GM18870 (cell line): ENCODE measurements around the gene ZNF318.
"Not testable (repeated sequence)": the region's sequence is repeated elsewhere in the genome, so short reads cannot be mapped to it uniquely, and the experiment has no call there.

Experiments
- ATAC-seq: cut with Tn5 transposase; IDR thresholded peaks from one replicate; pipeline ENCODE4 v1.9.1; 2021; ENCODE audit warnings: moderate library complexity; ENCODE audit not compliant: unreplicated experiment

The ZNF318 gene

GRCh38 chr6:43347021-43347420 lies 22.4 kb downstream of the ZNF318 start:
- ATAC-seq, result no peak

GRCh38 chr6:43346243-43346642 lies 23.2 kb downstream of the ZNF318 start:
- ATAC-seq, result not testable (repeated sequence)

GRCh38 chr6:43339168-43339567 lies 30.3 kb downstream of the ZNF318 start:
- ATAC-seq, result no peak

- peak; percentile 59 for ATAC-seq
Measured at GRCh38 chr6:43338243-43338642, 31.2 kb downstream of the ZNF318 start.

- no peak for ATAC-seq
Measured at GRCh38 chr6:43336382-43336781, 33.1 kb downstream of the ZNF318 start.

- ATAC-seq, result no peak
Measured at GRCh38 chr6:43335469-43335868, 34.0 kb downstream of the ZNF318 start.

GRCh38 chr6:43334466-43335095 lies 34.9 kb downstream of the ZNF318 start:
- ATAC-seq, result no peak

GRCh38 chr6:43331891-43332290 lies 37.6 kb downstream of the ZNF318 start:
- no peak for ATAC-seq

GRCh38 chr6:43331470-43331869 lies 38.0 kb downstream of the ZNF318 start:
- ATAC-seq, result no peak

GRCh38 chr6:43328528-43328927 lies 40.9 kb downstream of the ZNF318 start:
- no peak for ATAC-seq

- no peak for ATAC-seq
Measured at GRCh38 chr6:43325876-43326275, 43.6 kb downstream of the ZNF318 start.

- no peak for ATAC-seq
Measured at GRCh38 chr6:43318011-43318410, 51.4 kb downstream of the ZNF318 start.

- no peak for ATAC-seq
Measured at GRCh38 chr6:43313813-43314212, 55.6 kb downstream of the ZNF318 start.

- ATAC-seq, result no peak
Measured at GRCh38 chr6:43311666-43312065, 57.8 kb downstream of the ZNF318 start.

GRCh38 chr6:43310624-43311023 lies 58.8 kb downstream of the ZNF318 start:
- ATAC-seq, result no peak

GRCh38 chr6:43310134-43310533 lies 59.3 kb downstream of the ZNF318 start:
- no peak for ATAC-seq

- no peak for ATAC-seq
Measured at GRCh38 chr6:43308990-43309477, 60.4 kb downstream of the ZNF318 start.

GRCh38 chr6:43308101-43308989 lies 61.1 kb downstream of the ZNF318 start, which contains the start of gene CRIP3:
TSS of gene CRIP3 (minus strand) at chr6:43308826. CDS start at chr6:43308792, 34 bp downstream.
- ATAC-seq, result no peak

- no peak for ATAC-seq
Measured at GRCh38 chr6:43307451-43308100, 61.9 kb downstream of the ZNF318 start.

GRCh38 chr6:43306086-43306485 lies 63.4 kb downstream of the ZNF318 start:
- no peak for ATAC-seq

GRCh38 chr6:43304882-43305281 lies 64.6 kb downstream of the ZNF318 start:
- no peak for ATAC-seq
